GM10248 (cell line): ENCODE data around the gene PATJ.
"Not testable (repeated sequence)": the region's sequence is repeated elsewhere in the genome, so short reads cannot be mapped to it uniquely, and the experiment has no call there.

Source experiments
- CTCF ChIA-PET: fragments of 300-600 bp; sonication (Branson Sonifier 250); formaldehyde crosslinking; extraction: SDS; loops from one replicate; lab custom pipeline; 2021; ENCODE audit warnings: antibody characterized with exemption; lab: Yijun Ruan, JAX
- POLR2A ChIA-PET: fragments of 350-650 bp; sonication (Branson Sonifier 250); formaldehyde crosslinking; extraction: SDS; loops from one replicate; lab custom pipeline; 2020; ENCODE audit warnings: antibody characterized with exemption; lab: Yijun Ruan, JAX
- DNase-seq: peaks from one replicate; pipeline ENCODE4 v3.0.0; 2012; ENCODE audit errors: extremely low spot score
- TF ChIP-seq, protein P1 (sequence below): IDR thresholded peaks from 2 replicates; pipeline ENCODE4 v1.5.1; 2012; ENCODE audit warnings: mild to moderate bottlenecking, low read depth; ENCODE audit errors: extremely low read depth, missing control alignments, control extremely low read depth

PATJ gene

DNA sequence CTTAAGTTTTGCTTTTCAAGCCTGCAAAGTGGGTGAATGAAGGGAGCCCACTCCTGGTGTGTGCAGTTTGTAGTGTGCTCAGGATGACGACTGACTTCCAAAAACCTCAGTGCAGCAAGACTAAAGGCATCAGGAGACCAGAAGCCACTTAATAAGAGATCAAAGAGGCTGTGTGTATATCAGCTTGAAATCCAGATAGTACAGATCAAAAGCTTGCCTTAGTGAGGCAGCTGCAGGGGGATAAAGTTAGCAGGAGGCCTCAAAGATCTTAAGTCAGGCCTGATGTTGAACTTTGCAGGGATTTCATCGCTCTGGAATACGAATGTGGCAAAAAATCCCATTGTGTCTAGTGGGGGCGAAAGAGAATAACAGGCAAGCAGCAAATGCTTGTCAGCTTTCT, 99.8 kb downstream of the PATJ start:
- TF ChIP-seq, protein P1, sequence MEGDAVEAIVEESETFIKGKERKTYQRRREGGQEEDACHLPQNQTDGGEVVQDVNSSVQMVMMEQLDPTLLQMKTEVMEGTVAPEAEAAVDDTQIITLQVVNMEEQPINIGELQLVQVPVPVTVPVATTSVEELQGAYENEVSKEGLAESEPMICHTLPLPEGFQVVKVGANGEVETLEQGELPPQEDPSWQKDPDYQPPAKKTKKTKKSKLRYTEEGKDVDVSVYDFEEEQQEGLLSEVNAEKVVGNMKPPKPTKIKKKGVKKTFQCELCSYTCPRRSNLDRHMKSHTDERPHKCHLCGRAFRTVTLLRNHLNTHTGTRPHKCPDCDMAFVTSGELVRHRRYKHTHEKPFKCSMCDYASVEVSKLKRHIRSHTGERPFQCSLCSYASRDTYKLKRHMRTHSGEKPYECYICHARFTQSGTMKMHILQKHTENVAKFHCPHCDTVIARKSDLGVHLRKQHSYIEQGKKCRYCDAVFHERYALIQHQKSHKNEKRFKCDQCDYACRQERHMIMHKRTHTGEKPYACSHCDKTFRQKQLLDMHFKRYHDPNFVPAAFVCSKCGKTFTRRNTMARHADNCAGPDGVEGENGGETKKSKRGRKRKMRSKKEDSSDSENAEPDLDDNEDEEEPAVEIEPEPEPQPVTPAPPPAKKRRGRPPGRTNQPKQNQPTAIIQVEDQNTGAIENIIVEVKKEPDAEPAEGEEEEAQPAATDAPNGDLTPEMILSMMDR = no peak
- DNase-seq = no peak
- CTCF ChIA-PET = interaction anchor here (1.4 to 2.4 kb wide), 3 partner anchors 9 to 334 kb away, joined by 4 to 9 read pairs (median 4); no protein-coding TSS in a partner anchor
- POLR2A ChIA-PET = no interaction called here

DNA sequence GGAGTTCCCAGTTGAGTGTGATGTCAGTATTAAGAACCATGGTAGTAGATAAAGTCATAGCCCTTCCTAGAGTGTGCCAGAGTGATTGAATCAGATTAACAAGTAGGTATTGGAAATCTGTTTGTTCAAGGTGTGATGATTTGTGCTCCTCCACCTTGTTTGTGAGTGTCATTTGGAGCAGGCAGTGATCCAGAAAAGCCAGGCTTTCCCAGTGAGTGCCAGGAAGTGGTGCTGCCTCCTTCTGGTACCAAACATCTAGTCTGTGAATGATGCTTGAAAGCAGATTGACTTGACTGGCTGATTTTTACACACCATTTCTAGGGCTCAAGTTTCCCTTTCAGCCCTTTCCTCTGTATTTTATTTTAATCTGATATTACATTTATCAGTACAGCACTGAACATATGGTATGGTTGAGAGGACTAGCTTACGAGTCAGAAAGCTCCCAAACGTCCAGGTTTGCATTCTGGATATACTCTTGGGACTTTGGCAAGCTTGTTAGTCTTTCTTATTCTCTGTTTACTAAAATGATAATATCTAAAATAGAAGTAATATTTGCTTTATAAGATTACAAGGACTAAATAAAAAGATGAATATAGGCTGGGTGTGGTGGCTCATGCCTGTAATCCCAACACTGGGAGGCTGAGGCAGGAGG, 100.7 kb downstream of the PATJ start:
- no peak for DNase-seq
- CTCF ChIA-PET = interaction anchor here (1.4 to 2.4 kb wide), 2 partner anchors 8 to 10 kb away, joined by 4 to 9 read pairs; no protein-coding TSS in a partner anchor
- POLR2A ChIA-PET = interaction anchor here (0.7 kb wide), 1 partner anchor 35 kb away, joined by 5 read pairs; no protein-coding TSS in a partner anchor
- TF ChIP-seq, protein P1 = no peak

DNA sequence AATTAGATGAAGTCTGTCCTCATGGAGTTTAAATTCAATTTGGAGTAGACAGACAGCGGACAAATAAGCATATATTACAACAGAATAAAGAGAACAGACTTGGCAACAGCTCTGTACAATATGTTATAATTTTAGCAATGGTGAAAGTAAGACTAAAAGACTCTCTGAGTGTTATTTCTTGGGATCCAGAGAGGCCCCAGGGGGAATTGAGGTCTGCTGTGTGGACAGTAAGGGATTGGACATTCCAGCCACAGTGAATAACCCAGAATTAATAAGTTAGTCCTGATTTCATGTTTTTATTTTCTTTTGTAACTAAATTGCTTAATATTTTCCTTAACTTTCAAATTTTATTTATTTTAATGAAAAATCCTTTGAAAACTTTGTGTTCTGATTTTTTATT, 101.7 kb downstream of the PATJ start:
- ChIA-PET CTCF (no interaction called here), POLR2A (no interaction called here)
- no peak for DNase-seq
- TF ChIP-seq, protein P1 = no peak

DNA sequence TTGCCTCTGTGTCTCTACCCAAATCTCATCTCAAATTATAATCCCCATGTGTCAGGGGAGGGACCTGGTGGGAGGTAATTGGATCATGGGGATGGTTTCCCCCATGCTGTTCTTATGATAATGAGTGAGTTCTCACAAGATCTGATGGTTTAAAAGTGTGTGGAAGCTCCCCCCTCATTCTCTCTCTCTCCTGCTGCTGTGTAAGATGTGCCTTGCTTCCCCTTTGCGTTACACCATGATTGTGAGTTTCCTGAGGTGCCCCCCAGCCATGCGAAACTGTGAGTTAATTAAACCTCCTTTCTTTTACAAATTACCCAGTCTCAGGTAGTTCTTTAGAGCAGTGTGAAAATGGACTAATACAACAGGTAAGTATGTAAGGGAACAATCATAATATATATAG, 102.4 kb downstream of the PATJ start:
- CTCF ChIA-PET = not testable (repeated sequence)

DNA sequence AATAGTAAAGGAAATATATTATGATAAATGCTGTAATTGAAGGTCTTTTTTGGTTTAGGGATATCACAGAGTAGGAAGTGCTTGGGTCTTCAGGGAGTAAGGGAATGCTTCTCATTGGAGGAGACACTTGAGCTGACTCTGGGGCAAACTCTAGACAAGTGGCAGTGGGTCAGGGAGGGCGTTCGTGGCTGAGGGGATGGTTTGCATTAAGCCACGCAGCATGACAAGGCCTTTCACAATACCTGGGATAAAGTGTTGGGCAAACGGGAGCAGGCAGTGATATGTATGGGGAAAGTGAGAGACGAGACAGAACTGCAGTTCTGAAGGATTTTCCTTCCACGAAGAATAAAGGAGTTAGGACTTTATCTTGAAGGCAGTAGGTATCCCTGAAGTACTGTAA, 109.0 kb downstream of the PATJ start:
- TF ChIP-seq, protein P1 = no peak
- ChIA-PET POLR2A (no interaction called here), CTCF (interaction anchor here (1.1 to 2.0 kb wide), 9 partner anchors 9 to 1874 kb away, joined by 3 to 9 read pairs (median 5); no protein-coding TSS in a partner anchor)
- DNase-seq = no peak

More for the DNA sequence above, 102.4 kb downstream of the PATJ start:
- POLR2A ChIA-PET, DNase-seq: not testable (repeated sequence)

DNA sequence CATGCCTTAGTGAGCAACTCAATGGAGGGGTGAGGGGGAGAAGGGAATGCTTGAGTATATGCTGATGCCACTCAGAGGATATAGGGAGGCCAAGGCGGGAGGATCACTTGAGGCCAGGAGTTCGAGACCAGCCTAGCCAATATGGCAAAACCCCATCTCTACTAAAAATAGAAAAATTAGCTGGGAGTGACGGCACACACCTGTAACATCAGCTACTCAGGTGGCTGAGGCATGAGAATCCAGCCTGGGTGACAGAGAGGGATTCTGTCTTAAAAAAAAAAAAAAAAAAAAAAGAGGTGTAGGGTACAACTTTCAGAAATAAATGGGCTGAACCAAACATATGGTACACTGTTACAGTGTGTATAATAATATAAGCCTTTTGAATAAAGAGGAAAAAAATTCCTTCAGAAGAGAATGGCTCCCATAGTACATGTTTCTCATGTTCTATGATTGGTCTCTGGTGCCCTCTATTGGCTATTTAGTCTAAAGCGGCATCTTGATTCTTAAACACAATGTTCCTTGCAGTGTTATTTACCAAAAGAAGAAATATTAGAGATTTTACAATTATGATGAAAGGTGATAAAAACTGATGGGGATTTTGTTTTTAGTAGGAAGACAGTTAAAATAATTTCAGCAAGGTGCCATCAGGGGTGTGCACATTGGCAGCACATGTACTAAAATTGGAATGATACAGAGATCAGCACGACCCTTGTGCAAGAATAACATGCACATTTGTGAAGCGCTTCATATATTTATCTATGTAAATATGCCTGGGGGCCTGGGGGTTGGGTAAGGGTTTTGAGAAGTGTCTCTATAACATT, 109.8 kb downstream of the PATJ start:
- TF ChIP-seq, protein P1 = peak; percentile 71
- CTCF ChIA-PET = interaction anchor here (1.1 to 2.0 kb wide), 11 partner anchors 8 to 1885 kb away, joined by 3 to 9 read pairs (median 4); no protein-coding TSS in a partner anchor
- POLR2A ChIA-PET = no interaction called here
- peak; percentile 36 for DNase-seq
